ENCODE measurements around the gene DDX4.

- TF ChIP-seq POLR2A (IDR thresholded peaks at IDR 0.05) (no peak), CTCF (IDR thresholded peaks at IDR 0.05) (no peak)
These were observed 113.2 kb downstream of the DDX4 start, which contains the start of gene IL31RA for GRCh38 chr5:55850839-55851674.
